GM10266 (cell line): Measurements from ENCODE around the gene ELN.

Experiments used
- DNase-seq: peaks from one replicate; pipeline ENCODE4 v3.0.0; 2012; ENCODE audit errors: extremely low spot score
- TF ChIP-seq, protein P1 (sequence below): IDR thresholded peaks from 2 replicates; pipeline ENCODE4 v1.5.1; 2012; ENCODE audit warnings: mild to moderate bottlenecking, low read depth; ENCODE audit not compliant: control insufficient read depth, insufficient read depth; ENCODE audit errors: missing control alignments

The ELN gene

DNA sequence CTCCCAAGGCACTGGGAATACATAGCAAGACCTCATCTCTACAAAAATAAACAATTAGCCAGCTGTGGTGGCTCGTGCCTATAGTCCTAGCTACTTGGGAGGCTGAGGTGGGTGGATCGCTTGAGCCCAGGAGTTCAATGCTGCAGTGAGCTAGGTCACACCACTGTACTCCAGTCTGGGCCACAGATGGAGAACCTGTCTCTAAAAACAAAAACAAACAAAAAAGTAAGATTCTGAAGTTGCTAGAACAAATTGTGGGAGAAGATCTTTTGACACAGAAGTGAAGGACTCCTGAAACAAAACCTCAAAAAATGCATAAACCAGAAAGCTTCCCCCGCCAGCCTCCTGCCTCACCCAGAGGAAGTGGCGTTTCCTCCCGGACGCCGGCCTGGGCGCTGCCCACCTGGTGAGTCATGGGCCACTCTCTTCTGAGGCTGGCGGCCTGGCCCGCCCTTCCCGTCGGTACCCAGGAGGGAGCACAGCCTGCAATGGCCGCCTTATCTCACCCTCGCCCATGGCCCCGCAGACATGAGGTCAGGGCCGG, 25.4 kb upstream of the ELN start:
- no peak for DNase-seq
- TF ChIP-seq, protein P1, sequence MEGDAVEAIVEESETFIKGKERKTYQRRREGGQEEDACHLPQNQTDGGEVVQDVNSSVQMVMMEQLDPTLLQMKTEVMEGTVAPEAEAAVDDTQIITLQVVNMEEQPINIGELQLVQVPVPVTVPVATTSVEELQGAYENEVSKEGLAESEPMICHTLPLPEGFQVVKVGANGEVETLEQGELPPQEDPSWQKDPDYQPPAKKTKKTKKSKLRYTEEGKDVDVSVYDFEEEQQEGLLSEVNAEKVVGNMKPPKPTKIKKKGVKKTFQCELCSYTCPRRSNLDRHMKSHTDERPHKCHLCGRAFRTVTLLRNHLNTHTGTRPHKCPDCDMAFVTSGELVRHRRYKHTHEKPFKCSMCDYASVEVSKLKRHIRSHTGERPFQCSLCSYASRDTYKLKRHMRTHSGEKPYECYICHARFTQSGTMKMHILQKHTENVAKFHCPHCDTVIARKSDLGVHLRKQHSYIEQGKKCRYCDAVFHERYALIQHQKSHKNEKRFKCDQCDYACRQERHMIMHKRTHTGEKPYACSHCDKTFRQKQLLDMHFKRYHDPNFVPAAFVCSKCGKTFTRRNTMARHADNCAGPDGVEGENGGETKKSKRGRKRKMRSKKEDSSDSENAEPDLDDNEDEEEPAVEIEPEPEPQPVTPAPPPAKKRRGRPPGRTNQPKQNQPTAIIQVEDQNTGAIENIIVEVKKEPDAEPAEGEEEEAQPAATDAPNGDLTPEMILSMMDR = no peak

DNA sequence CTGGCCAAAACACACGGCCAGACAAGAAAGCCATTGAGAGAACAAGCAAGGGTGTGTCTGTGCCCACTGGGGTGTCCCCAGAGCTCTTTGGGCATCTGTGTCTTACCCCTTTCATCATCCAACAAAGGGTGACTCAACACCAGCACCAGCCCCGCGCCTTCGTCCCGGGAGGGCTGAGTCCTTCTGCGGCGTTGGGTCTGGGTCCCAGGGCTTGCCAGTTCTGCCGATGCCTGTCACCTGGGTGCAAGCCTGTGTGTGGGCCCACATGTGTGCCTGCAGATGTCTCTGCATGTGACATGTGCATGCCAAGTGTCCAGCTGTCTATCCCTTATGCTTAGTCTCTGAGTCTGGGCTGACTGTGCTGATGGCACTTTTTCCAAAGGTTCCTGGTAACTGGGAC, 24.4 kb upstream of the ELN start:
- TF ChIP-seq, protein P1 = no peak
- DNase-seq = no peak

DNA sequence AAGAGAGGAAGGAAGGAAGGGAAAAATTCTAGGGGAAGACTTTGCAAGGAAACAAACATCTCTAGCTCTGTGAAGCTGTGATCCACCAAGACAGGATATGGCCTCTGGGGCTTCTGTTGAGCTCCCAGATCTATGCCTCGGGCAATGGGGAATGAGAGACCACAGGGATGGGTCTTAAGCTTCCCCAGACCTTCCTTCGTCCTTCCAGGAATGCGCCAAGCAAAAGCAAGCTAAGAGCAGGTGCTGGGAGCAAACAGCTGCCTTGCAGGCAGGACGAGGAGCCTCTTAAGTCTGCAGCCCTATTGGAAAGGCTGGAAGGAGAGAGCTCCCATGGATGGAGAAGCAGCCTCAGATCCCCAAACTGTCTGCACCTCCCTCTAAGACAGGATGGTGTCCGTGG, 21.9 kb upstream of the ELN start:
- TF ChIP-seq, protein P1 = no peak

DNA sequence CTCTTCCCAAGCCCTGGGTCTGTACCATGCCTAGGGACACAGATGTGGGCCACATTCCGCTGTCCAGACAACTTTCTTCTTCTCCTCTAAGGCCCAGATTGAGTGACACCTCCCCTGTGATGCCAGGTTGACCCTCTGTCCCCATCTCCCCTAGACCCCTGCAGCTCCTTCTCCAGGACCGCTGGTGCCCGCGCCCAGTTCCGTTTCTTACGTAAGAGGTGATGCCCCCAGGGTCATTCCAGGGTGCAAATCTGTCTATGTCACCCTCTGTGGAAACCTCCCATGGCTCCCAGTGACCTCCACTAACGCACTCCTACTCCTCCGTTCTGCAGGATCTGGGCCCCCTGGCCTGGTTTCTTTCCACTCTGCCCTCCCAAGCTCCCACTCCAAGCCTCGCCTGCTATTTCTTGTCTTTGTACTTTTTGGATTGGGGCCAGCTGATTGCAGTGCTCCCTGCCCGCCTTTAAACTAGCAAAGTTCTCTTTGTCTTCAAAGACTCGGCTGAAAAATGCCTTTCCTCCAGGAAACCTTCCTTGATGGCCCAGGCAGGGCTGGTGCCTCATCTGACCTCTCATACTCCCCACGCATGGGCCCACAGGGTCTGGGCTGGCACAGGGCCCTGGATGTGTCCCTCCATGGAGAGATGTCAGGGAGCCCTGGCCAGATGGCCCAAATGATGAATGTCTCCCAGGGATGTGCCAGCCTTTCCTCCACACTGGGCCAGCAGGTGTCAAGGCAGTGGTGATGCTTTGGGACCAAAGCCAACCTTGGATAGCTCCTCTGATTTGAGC, 21.3 kb upstream of the ELN start:
- no peak for DNase-seq
- TF ChIP-seq, protein P1 = no peak

More for the DNA sequence above, 21.9 kb upstream of the ELN start:
- no peak for DNase-seq

DNA sequence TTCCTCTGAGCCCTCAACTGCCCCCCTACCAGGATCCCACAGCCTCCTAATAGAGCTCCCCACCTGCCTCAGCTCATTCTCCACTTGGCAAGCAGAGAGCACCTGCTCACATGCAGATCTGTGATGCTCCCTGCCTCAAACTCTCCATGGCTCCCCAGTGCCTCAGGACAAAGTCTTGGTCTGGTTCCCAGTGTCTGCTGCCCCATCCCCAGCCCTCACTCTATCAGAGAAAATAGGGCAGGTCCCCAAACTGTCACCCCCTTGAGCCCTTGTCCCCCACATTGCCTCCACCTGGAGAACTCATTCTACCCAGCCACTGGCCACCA, 20.8 kb upstream of the ELN start:
- DNase-seq = no peak
- TF ChIP-seq, protein P1 = no peak

DNA sequence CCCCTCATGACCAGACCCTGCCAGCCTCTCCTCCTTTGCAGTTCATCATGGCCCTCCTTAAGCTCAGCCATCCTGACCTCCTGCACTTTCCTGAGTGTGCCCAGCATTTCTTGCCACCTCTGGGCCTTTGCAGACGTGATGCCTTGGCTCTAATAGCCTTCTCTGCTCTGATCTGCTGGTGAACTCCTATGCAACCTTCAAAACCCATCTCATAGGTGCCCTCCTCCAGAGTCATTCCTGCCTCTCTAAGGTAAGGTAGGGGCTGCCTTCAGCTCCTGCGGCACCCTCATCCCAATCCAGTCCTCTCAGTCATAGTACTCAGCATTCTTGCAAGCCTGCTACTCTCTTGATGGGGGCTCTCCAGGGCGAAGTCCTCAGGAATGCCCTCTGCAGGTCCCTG, 19.3 kb upstream of the ELN start:
- TF ChIP-seq, protein P1 = no peak
- no peak for DNase-seq

DNA sequence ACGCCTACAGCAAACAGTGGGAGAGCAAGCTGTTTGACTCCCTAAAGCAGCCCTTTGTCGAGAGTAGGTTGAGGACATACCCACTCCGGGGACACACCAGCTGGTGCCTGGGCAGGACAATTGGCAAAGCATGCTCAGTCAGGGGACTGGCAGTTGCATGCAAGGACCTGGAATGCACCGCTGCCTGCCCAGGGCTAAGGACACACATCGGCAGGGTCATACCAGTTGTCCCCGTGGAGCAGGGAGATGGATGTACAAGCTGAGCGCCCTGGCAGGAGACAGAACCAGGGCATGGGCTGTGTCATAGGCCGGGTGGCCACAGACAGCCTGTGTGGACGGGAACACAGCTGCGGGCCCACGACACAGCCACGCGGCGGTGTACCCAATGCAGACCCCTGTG, 18.3 kb upstream of the ELN start:
- TF ChIP-seq, protein P1 = no peak
- DNase-seq = no peak
